Hippocampal formation (tissue), 2 donors: ENCODE data around the gene HCAR3.
"Not testable (repeated sequence)": the region's sequence is repeated elsewhere in the genome, so short reads cannot be mapped to it uniquely, and the experiment has no call there.

Experiments used
- DNase-seq, 2 donors: peaks; one replicate each; lab custom pipeline; 2025; lab: John Stamatoyannopoulos, UW

The HCAR3 gene

DNA sequence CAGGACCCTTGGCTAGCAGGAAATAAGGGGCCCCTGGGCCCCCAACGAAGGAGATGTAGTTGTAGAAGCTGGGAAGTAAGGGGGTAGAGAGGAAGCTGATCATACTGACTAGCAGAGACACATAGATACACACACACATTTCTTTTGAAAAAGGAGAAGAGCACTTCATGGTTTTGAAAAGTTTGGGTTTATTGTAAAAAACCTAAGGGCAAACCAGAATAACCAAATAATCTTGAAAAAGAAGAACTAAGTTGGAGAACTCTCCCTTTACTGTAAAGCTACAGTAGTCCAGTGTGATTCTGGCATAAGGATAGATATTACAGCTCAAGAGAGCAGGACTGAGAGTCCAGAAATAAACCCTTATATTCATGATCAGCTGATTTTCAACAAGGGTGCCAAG lies 5.8 kb upstream of the HCAR3 start:
- no peak for DNase-seq

DNA sequence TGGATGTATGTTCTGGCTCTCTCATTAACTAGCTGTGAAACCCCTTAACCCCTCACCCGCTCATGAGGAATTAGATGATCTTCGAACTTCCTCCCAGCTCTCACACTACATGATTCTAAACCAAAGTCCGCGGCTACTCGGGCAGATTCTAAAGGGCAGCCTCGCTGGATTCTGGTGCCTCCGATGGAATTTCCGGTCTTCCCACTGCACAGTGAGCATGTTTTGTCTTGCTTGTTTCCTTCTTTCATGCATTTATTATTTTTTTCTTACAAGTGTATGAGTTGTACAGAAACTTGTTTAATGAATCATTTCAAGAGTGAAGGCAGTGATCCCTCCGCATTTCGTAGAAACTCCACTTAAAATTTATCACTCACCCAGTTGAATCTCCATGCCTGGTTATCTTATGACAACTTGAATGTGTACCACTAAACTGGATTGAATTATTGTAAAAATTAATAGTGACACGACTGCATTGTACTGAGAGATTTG lies 4.5 kb upstream of the HCAR3 start:
- no peak for DNase-seq

DNA sequence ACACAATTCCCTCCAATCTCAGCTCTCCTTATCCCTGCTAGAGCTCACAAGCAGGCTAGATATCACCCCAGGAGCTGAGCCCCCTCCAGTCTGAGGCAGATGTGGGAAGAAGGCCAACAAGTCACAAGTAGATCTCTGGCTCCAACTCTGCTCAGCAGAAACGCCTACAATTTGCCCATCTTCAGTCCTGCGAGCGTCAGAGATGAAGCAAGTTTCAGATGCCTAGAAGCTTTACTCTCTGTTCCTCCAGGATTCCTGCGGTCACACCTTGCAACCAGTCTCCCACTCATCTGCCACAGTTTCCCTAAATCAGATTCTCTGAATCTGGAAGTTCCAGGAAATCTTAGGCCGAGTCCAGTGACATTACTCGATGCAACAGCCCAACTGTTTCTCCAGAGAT lies 1.4 kb downstream of the HCAR3 start:
- DNase-seq = not testable (repeated sequence)

DNA sequence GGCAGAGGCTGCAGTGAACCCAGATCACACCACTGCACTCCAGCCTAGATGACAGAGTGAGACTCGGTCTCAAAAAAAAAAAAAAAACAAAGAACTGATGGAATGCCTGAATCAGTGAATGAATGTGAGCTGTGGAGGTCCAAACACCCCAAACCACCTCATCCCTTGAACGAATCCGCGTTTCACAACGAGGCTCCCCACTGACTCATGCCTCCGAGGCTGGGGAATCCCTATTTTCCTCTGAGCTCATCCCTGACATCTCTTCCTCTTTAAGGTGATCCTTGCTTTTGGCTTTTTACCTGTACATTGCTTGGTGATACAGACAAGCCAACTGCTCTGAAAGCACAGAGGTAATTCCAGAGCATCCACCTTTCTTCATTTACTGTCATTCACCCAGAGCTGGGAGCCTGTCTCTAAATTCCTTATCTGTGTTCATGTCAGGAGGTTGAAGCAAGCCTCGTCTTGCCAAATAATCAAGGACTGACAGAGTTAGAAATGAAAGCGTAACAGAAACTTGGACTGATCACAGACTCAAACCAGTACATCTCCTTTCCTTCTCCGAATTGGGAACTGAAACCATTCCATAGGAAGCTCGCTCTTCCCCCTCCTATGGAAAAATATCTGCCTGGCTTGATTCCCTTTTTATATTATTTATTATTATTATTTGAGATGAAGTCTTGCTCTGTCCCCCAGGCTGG lies 3.0 kb downstream of the HCAR3 start:
- not testable (repeated sequence) for DNase-seq

DNA sequence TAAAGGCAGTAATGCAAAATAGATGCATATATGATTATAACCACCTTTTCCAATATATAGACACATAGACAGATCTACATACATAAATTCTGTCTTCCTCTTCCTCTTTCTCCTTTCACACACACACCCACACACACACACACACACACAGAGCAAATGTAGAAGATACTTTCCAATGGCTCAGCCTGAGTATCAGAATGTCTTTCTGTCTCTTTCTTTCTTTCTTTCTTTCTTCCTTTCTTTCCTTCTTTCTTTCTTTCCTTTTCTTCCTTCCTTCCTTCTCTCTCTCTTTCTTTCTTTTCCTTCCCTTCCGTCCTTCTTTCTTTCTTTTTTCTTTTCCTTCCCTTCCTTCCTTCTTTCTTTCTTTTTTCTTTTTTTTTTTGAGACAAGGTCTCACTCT lies 5.3 kb downstream of the HCAR3 start:
- DNase-seq = not testable (repeated sequence)

DNA sequence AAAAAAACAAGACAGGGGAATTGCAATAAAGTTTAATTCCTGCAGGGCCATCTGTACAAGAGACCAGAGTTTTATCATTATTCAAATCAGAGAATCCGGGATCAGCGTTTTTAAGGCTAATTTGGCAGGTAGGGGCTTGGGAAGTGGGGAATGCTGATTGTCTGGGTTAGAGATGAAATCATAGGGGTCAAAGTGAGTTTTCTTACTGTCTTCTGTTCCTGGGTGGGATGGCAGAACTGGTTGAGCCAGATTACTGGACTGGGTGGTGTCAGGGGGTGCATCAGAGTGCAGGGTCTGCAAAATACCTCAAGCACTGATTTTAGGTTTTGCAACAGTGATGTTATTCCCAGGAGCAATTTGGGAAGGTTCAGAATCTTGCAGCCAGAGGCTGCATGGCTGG lies 6.3 kb downstream of the HCAR3 start:
- DNase-seq = not testable (repeated sequence)

DNA sequence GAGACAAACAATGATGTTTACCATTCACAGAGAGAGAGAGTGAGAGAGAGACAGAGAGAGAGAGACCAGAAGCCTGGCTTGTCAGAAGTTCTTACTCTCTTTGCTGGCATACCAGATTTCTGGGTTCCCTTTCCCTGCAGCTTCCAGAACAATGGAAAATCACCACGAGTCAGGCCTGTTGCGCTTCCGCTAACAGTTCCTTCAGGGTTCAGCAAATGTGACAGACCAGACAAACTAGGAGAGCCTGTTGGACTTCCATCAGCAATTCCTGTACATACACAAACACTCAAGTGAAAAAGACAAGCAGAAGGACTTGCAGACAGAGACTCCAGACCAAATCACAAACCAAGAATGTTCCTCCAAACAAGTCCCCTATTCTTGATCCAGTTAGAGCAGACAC lies 7.3 kb downstream of the HCAR3 start:
- not testable (repeated sequence) for DNase-seq

DNA sequence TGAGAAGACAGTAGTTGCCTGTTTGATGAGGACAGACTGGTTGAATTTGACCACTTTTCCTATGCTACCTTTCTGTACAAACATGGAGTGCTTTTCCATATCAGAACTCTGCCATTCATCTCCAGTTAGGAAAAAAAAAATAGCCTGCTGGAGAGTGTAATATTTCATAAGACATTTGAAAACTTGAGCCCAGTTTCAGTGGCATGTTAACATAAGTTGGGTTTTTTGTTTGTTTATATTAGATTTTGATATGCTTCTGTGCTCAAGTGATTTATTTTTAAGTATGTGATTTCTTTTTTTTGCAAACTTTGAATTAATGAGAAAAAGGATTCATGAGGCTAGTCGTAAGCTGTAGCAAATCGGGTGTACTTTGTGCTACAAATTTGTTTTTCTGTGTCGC lies 12.8 kb downstream of the HCAR3 start:
- not testable (repeated sequence) for DNase-seq

DNA sequence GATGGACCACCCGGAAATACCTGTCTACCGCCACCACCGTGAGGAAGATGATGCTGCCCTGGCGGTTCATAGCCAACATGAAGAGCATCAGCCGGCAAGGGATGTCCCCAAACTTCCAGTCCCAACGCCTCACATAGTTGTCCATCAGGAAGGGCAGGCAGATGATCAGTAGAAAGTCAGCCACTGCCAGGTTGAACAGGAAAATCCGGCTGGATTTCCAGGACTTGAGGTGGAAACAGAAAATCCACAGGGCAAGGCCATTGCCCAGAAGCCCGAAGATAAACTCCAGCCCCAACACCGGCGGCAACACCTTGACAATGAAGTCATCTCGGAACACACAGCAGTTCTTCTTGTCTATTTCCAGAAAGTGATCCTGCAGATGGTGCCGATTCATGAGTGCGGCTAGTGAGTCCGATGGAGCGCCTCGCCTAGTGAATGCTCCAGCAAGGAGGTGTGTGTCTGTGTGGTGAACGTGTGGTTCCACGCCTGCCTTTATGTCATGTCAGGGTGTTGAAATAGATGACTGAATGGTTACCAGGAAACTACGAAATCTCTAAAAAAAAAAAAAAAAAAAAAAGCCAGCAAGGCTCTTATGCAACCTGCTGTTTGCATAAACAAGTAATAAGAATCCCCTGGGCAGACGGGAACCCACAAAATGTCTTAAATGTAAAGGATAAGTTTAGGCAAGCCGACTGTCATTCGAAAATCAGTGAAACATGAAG lies 13.6 kb downstream of the HCAR3 start, which contains the start of gene HCAR2:
Gene HCAR2 (minus strand): TSS at position 468 of the 722 bp plus-strand sequence. CDS start 74 bp downstream, at position 394.
- not testable (repeated sequence) for DNase-seq

DNA sequence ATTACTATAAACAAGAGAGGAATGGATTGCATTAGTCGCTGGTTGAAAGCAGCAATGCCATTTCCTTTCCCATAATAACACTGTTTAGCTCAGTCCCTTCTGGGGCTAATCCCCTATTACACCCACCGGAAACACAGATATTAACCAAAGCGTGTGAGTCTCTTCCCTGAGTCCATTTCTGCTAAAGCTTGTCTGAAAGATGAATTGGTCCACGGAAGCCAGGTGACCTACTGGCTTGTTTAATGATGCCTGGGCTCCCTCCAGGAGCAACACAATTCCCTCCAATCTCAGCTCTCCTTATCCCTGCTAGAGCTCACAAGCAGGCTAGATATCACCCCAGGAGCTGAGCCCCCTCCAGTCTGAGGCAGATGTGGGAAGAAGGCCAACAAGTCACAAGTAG lies 15.1 kb downstream of the HCAR3 start:
- DNase-seq = not testable (repeated sequence)

DNA sequence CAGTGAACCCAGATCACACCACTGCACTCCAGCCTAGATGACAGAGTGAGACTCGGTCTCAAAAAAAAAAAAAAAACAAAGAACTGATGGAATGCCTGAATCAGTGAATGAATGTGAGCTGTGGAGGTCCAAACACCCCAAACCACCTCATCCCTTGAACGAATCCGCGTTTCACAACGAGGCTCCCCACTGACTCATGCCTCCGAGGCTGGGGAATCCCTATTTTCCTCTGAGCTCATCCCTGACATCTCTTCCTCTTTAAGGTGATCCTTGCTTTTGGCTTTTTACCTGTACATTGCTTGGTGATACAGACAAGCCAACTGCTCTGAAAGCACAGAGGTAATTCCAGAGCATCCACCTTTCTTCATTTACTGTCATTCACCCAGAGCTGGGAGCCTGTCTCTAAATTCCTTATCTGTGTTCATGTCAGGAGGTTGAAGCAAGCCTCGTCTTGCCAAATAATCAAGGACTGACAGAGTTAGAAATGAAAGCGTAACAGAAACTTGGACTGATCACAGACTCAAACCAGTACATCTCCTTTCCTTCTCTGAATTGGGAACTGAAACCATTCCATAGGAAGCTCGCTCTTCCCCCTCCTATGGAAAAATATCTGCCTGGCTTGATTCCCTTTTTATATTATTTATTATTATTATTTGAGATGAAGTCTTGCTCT lies 16.4 kb downstream of the HCAR3 start:
- not testable (repeated sequence) for DNase-seq

DNA sequence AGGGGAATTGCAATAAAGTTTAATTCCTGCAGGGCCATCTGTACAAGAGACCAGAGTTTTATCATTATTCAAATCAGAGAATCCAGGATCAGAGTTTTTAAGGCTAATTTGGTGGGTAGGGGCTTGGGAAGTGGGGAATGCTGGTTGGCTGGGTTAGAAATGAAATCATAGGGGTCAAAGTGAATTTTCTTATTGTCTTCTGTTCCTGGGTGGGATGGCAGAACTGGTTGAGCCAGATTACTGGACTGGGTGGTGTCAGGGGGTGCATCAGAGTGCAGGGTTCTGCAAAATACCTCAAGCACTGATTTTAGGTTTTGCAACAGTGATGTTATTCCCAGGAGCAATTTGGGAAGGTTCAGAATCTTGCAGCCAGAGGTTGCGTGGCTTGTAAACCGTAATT lies 19.7 kb downstream of the HCAR3 start:
- not testable (repeated sequence) for DNase-seq

DNA sequence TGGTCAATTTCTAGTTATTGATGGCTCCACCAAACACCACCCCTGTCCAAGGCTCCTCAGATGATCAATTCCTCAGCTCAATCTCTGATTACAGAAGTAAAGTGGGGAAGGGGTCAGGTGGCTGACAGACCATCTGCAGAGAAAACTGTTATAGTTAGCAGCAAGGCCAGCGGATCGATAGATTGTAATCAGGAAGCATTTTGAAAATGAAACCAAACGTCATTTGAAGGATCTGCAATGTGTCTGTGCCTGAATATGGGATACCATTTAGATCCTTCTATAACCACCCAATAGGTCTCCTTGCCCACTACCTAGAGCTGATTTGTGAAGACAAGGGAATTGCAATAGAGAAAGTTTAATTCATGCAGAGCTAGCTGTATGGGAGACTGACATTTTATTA lies 25.0 kb downstream of the HCAR3 start:
- DNase-seq = no peak

DNA sequence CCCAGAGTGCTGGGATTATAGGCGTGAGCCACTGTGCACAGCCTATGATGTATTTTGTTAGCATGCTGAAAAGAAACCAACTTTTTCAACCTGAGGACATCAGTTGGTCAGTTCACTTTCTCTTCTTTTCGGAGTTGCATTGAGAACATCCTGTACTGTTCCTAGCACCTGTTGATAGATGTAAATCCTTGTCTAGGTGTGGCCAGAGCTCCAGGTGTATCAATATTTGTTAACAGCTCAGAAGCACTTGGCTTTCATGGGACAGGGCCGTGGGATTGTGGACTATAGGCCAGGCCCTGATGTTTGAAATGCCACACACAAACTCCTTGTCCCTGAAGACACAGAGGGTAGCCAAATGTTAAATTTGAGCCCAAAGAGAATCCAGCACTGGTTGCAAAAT lies 28.3 kb downstream of the HCAR3 start:
- no peak for DNase-seq

DNA sequence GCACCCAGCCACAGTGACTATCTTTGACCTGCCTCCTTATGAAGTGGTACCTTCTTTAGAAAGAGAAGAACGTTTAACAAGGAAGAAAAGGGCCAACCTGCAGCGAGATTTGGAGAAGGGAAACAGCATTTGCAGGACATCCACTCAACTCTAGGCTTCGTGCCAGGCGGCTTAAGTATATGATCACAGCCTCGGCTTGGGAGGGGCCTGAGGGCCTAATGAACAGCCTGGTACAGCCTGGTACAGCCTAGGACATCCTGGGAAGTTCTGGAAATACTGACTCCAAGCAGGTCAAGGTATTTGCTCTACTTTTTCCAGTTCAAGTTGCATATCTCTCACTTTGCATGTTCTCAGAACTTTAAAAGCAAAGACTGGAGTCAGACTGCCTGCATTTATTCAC lies 29.5 kb downstream of the HCAR3 start:
- no peak for DNase-seq

DNA sequence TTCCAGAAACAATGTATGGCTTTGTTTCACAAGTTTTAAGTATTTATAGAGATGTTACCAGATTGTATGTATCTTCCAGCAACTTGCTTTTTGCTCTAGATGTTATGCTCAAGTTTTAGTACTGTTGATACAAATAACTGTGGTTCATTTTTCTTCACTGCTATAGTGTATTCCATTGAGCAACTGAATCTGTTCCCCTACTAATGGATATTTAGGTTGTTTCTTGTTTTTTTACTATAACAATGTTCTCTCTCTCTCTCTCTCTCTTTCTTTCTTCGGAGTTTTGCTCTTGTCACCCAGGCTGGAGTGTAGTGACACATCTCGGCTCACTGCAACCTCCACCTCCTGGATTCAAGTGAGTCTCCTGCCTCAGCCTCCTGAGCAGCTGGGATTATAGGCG lies 30.1 kb downstream of the HCAR3 start:
- no peak for DNase-seq

DNA sequence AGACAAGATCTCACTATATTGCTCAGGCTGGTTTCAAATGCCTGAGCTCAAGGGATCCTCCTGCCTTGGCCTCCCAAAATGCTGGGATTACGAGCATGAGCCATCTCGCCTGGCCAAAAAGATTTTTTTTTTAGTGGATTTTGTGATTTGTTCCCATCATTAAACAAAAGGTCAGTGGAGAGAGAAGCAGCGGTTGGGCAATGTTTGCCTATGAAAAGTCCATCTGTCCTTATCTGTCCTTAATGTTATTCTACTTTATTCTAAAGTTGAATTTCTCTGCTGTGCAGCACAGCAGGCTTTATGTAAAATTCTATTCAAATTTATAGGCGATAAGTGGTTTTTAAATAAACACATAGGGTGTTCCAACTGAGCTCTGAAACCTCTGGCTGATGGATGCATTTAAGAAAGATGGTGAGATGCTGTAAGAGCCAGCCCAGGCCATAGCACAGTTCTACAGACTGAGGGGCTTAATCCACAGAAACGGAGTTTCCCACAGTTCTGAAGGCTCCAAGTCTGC lies 32.3 kb downstream of the HCAR3 start:
- DNase-seq = no peak

DNA sequence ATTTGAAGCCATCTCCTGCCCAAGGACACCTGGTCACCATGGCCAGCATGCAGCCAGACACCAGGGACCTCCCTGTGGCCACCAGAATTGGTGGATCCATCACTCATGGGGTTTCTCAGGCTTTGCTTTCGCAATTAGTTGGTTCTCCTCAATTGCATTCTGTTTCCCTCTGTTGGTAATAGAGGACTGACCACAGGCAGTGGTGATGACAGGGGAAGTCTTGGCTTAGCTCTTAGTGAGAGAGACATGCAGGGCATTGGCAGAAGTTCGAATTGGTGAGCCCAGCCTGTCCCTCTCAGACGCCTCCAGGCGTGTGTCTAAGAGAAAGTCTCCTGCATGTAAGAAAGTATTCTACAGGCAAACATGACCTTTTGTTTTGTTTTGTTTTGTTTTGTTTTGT lies 34.8 kb downstream of the HCAR3 start:
- DNase-seq = no peak

DNA sequence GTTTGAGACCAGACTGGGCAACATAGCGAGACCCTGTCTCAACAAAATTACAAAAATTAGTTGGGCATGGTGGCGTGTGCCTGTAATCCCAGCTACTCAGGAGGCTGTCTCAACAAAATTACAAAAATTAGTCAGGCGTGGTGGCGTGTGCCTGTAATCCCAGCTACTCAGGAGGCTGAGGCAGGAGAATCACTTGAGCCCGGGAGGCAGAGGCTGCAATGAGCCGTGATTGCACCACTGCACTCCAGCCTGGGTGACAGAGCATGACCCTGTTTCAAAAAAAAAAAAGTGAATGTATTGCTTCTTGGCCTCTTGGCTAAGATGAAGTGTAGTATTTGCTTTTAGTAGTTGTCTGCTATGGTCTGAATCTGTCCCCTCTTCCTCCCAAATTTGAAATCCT lies 35.6 kb downstream of the HCAR3 start:
- DNase-seq = not testable (repeated sequence)

DNA sequence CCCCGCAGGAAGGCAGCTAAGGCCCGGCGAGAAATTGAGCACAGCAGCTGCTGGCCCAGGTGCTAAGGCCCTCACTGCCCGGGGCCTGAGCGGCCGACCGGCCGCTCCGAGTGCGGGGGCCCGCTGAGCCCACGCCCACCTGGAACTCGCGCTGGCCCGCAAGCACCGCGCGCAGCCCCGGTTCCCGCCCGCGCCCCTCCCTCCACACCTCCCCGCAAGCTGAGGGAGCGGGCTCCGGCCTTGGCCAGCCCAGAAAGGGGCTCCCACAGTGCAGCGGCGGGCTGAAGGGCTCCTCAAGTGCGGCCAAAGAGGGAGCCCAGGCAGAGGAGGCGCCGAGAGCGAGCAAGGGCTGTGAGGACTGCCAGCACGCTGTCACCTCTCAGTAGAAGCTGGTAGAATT lies 39.8 kb downstream of the HCAR3 start:
- DNase-seq = not testable (repeated sequence)

DNA sequence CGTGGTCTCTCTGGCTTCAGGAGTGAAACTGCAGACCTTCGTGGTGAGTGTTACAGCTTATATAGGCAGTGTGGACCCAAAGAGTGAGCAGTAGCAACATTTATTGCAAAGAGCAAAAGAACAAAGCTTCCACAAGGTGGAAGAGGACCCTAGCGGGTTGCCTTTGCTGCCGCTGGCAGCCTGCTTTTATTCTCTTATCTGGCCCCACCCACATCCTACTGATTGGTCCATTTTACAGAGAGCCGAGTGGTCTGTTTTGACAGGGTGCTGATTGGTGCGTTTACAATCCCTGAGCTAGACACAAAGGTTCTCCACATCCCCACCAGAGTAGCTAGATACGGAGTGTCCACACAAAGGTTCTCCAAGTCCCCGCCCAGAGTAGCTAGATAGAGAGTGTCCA lies 40.6 kb downstream of the HCAR3 start:
- not testable (repeated sequence) for DNase-seq

DNA sequence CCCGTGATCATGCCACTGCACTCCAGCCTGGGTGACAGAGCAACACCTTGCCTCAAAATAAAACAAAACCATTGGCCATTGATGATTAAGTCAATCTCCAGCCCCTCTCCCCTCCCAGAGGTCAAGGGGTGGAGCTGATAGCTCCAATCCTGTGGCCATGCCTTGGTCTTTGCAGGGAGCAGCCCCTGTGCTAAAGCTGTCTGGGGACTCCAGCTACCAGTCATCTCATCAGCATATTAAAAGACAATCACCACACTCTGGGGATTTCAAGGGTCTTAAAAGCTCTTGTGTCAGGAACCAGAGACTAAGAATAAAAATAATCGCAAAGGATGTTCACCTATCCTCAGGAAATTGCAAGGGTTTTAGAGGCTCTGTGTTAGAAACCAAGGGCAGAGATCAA lies 44.1 kb downstream of the HCAR3 start:
- DNase-seq = no peak
